Breast epithelium (tissue), 3 donors: ENCODE results near the gene KRT76.

Source experiments
- CTCF ChIP-seq, 3 donors: fragments of 450-650 bp; IDR thresholded peaks; one replicate each; pipeline ENCODE4 v1.5.1; 2016 to 2017; ENCODE audit warnings: antibody characterized with exemption in 3 of 3, mild to moderate bottlenecking in 3 of 3, moderate library complexity in 3 of 3
- POLR2AphosphoS5 ChIP-seq, 3 donors: sonication (generic); formaldehyde crosslinking; IDR thresholded peaks; one replicate each; pipeline ENCODE4 v1.6.1; 2017; ENCODE audit warnings: antibody characterized with exemption in 3 of 3

GRCh38 chr12:52726451-52726850 is 50.7 kb downstream of the KRT76 start:
- TF ChIP-seq CTCF (IDR thresholded peaks at IDR 0.05): no peak
- no peak for TF ChIP-seq POLR2AphosphoS5 (IDR thresholded peaks at IDR 0.05)
